EL (cell line): Measurements from ENCODE around the gene CLMN.
A peak's percentile ranks its signal among the peaks of the same experiment; 100 is the strongest.

ENCODE experiments used
- DNase-seq: peaks from one replicate; pipeline ENCODE4 v3.0.0-alpha.2; 2016

Gene CLMN

GRCh38 chr14:95260537-95261361 is 59.0 kb downstream of the CLMN start:
- DNase-seq: no peak

DNA sequence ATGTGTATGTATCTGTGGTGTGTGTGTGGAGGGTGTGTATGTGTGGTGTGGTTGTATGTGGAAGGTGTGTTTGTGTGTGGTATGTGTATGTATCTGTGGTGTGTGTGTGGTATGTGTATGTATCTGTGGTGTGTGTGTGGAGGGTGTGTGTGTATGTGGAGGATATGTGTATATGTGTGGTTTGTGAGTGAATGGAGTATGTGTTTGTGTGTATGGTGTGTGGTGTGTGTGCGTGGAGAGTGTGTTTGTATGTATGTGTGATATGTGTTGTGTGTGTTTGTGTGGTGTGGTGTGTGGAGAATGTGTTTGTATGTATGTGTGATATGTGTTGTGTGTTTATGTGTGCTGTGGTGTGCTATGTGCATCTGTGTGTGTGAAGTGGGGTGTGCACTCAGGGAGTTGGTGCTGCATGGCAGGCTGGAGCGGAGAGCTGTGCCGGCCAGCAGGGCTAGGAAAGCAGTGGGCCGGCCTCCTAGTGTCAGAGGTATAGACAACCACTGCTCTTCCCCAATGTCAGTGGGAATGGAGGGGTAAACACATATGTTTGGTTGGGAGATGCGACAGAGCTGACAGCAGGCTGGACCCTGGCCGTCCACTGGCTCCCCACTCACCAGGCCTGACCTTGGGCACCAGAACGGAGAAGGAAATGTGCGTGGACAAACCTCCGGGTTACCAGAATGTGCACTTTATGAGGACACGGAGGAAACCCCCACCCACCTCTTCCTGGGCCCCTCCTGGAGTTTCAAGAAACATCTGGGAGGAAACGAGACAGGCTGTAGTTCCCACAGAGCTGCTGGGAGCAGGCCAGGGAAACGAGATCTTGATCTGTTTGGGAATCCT is 60.7 kb downstream of the CLMN start:
- no peak for DNase-seq

DNA sequence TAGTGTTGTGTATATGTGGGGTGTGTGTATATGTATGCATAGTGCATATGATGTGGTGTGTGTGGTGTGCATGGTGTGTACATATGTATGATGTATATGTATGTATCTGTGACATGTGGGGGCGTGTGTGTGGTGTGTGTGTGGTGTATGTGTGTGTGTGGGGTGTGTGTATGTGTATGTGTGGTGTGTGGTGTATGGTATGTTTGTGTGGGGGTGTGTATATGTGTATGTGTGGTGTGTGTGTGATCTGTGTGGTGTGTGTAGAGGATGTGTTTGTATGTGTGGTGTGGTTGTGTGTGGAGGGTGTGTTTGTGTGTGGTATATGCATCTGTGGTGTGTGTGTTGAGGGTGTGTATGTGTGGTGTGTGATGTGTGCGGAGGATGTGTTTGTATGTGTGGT is 61.6 kb downstream of the CLMN start:
- DNase-seq: no peak

DNA sequence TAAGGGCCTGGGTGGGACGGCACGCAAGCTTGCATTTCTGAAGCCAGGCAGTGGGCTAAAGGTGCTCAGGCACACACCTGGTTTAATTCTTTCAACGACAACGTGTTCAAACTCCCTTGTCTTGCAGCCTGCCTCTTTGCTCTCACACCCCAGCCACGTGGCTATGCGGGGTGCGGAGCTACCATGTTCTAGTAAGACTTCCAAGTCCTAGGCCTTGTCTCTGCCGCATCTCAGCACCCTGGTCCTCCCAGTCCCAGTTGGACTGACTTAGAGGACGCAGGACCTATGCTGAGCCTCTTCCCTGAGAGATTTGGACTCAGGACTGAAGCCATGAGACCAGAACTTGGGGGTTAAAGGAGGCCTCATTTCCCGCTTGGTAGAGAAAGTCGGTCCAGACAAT is 62.2 kb downstream of the CLMN start:
- no peak for DNase-seq

DNA sequence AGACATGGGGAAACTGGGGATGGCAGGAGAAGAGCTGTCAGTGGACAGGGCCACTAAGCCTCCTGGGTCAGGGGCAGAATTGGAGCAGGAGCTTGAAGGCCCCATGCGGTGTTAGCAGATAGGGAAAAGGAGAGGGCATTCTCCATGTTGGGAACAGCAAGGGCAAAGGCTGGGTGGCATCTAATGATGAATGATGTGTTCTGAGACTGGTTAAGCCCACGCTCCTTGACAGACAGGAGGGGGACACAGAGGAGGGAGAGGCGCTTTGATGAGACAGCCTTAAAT is 63.0 kb downstream of the CLMN start:
- no peak for DNase-seq

DNA sequence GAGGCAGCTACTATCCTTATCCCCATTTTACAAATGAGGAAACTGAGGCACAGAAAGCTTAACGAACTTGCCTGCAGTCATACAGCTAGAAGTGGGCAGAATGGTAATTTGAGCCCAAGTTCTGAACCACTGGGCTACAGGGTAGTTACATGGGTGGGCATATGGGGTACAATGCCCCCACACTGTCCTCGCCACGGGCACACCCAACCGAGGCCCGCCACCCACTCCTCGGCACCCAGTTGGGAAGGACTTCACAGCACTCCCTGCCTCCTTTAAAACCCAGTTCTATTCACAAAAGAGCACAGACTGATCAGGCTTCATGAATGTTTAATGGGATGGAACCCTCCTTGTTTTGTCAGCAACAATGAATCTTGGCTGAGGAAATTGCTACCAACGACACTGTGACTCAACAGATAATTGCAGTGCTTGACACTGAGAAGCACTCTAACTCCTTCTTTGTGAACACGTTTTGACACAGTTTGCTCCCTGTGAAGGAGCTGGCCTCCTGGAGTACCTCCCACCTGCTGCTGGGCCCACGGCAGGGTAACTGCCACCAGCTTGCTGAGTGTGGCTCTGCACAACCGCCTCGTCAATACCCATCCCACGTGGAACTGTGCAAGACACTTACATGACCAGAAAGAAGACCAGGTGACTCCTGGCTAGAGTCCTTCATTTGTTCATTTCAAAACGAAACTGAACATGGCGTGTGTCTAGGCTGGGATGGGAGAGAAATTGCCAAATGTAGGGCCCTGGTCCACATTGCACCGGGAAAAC is 63.5 kb downstream of the CLMN start:
- DNase-seq: no peak

DNA sequence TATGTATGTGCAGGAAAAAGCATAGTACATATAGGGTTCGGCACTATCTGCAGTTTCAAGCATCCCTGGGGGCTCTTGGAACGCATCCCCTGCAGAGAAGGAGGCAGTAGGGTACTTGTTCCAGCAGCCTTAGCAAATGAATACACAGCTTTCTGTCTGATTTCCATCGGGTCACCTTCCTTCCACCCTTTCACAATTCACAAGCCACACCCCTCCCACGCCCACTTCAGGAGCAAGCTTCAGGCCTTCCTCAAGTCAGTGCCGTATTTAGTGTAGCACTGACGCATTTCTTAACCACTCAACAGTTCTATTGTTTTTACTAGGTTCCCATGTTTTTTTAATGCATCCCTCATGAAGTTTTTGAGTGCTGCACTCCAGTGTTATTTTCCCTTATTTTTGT is 64.2 kb downstream of the CLMN start:
- peak; percentile 34 for DNase-seq

GRCh38 chr14:95255013-95255412 is 64.7 kb downstream of the CLMN start:
- no peak for DNase-seq

GRCh38 chr14:95254288-95254687 is 65.4 kb downstream of the CLMN start:
- no peak for DNase-seq

DNA sequence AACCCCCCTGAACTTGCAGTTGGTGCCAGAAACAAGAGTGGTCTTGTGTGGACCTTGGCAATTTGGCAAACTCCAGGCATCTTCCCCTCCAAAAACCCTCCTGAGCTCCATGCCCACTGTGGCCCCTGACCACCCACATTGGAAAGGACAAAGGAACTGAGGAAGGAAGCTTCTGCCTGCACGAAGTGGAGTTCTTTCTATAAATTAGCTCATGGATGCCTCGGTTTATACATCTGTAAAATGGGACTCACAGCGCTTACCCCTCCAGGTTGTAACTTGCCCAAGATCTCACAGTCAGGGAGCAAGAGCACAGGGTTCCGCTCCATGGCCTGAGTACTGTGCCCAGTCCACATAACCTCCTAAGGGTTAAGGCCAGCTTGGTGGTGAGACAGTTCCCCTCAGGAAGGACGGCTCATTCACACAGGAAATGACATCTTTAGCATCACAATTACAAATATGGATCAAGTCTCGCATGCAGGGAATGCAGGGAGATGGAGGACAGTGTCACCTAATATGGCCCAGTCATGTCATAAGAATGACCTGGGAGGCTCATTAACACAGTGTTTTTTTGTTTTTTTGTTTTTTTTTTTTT is 66.6 kb downstream of the CLMN start:
- DNase-seq: peak; percentile 15

GRCh38 chr14:95252219-95252618 is 67.5 kb downstream of the CLMN start:
- no peak for DNase-seq

GRCh38 chr14:95250936-95251335 is 68.8 kb downstream of the CLMN start:
- no peak for DNase-seq

DNA sequence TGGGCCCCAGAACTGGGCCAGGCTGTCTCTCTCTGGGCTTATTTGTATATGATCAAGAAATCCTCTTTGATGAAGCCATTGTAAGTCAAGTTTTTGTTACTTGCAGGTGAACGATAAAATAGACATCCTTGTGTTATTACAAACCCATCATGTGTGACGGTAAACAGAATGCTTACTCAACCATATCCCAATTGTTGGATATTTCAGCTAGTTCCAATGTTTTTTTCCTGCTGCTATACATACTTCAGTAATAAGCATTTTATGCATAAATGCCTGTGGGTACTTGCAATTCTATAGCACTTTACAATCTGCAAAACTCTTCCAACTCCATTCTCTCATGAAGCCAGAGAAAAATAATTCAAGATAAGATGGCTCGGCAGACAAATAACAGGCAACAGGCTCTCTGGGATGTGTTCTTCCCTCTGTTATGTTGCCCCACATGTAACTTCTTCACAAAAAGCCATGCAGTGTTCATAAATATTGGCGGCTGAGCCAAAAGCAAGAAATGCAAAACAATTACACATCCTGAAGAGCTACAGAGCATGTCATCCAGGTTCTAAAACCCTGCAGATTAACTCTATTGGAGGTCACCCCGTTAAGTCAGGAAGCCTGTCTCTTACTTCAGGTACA is 69.5 kb downstream of the CLMN start:
- no peak for DNase-seq

- peak; percentile 23 for DNase-seq
Measured at GRCh38 chr14:95248432-95248831, 71.3 kb downstream of the CLMN start.

DNA sequence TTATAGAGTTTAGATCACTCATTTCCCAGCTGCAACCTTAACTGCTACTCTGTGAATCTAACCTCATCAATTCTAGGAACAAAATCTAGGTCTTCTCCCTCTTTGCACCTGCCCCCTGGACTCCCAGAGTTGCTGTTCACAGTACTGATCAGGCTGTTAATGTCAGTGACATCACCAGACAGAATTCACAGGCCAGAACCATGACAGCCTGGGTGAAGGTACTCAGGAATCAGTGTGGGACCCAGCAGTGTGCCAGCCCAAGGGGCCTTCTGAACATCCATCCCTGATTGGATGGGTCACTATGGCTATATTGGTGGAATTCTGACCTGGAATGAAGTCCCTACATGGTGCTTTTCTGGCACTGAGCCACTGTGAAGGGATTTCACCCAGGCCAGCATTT is 72.8 kb downstream of the CLMN start:
- no peak for DNase-seq

- no peak for DNase-seq
Measured at GRCh38 chr14:95245334-95245733, 74.4 kb downstream of the CLMN start.

GRCh38 chr14:95244587-95244986 is 75.1 kb downstream of the CLMN start:
- no peak for DNase-seq

DNA sequence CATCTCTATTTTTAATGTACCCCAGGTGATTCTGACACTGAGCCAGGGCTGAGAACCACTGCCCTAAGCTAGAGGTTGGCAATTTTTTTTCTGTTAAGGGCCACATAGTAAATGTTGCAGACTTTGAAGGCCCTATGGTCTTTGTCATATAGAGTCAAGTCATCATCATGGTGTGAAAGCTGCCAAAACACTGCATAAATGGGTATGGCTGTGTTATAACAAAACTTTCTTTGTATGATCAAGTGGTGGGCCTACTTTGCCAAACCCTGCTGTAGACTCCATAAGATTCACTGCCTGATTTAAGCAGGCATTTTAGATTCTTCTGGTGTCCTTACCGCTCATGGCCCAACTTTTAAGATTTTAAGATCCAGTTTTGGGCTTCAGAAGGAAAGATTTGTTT is 76.8 kb downstream of the CLMN start:
- DNase-seq: no peak

DNA sequence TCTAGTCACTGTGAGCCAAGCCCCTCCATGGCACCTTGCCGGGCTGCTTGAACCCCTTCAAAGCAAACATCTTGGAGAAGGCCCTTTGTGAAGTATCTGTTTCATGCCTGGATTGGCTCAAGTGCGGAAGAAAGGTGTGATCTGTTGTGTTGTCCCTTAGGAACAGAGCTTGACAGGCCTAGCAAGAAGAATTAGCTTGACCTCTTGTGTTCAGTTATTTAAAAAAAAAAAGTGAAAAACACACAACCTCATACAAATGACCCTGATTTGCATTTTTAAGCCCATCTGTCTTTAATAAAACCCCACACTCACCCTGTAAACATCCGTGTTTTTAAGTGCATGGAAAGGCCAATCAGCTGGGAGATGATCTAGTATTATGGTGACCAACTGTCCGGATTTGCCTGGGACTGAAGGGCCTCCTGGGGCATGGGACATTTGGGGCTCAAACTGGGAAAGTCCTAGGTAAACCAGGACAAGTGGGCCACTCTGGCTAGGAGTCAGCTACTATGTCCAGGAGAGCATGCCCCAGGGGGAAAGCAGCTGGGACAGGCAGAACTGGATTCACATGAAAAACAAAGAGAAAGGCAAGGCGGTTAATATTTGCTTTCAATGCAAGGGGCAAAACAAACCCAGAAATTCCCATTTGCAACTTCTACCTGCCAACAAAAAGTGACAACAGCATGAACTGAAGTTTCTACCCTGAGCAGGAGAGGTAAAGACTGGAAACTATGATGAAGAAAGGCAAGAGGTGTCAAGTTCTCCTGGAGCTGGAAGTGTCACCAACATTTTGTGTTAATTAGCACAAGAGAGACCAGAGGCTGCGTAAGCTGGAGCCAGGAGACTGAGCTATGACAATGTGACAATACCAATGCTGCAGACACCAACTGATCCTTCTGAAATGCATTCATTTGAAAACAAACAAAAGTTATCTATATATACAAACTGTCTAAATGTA is 78.6 kb downstream of the CLMN start:
- no peak for DNase-seq

- DNase-seq: no peak
Measured at GRCh38 chr14:95238487-95239298, 81.0 kb downstream of the CLMN start.

GRCh38 chr14:95237958-95238340 is 81.8 kb downstream of the CLMN start:
- no peak for DNase-seq
